ENCODE measurements around the gene SMIM9. TPM values are rescaled to one million over a fixed set of nuclear protein-coding genes. Genes with fewer than 3 reads are reported as not detected.
A peak's percentile ranks its signal among the peaks of the same experiment; 100 is the strongest.

The SMIM9 gene
- total RNA-seq, 1 donor from 2014 or later = not detected

- H3K9me3 ChIP-seq = no peaks in the 10 kb centered on the region
- no peaks in the 10 kb centered on the region for H3K36me3 ChIP-seq
- no peak for TF ChIP-seq CTCF (IDR thresholded peaks at IDR 0.05)
- DNase-seq (no peak), ATAC-seq (no peak)
- H3K27ac ChIP-seq = no peak overlapping the region
- H3K27me3 ChIP-seq = no peaks in the 10 kb centered on the region
- no peaks in the 10 kb centered on the region for H3K4me1 ChIP-seq
- H3K4me3 ChIP-seq = no peak overlapping the region
- intact Hi-C loops (cut with DNase I) = no loop called here
Observed at GRCh38 chrX:154809939-154810665, 24.4 kb downstream of the SMIM9 start.

GRCh38 chrX:154806837-154807501, 27.5 kb downstream of the SMIM9 start:
- Histone ChIP-seq H3K4me1 (peaks cover 4% of the 10 kb centered on the region), H3K27me3 (no peaks in the 10 kb centered on the region), H3K27ac (no peak overlapping the region), H3K9me3 (no peaks in the 10 kb centered on the region), H3K4me3 (no peak overlapping the region), H3K36me3 (no peaks in the 10 kb centered on the region)
- intact Hi-C loops (cut with DNase I) = no loop called here
- no peak for DNase-seq
- ATAC-seq = no peak
- no peak for TF ChIP-seq CTCF (IDR thresholded peaks at IDR 0.05)

GRCh38 chrX:154805696-154806091, 28.8 kb downstream of the SMIM9 start:
- Histone ChIP-seq H3K4me1 (peaks cover 4% of the 10 kb centered on the region), H3K9me3 (no peaks in the 10 kb centered on the region), H3K27ac (no peak overlapping the region), H3K36me3 (no peaks in the 10 kb centered on the region), H3K4me3 (peak overlapping the region; percentile 65), H3K27me3 (no peaks in the 10 kb centered on the region)
- no peak for ATAC-seq
- no peak for TF ChIP-seq CTCF (IDR thresholded peaks at IDR 0.05)
- no peak for DNase-seq
- intact Hi-C loops (cut with DNase I) = no loop called here

- intact Hi-C loops (cut with DNase I) = no loop called here
- TF ChIP-seq CTCF (IDR thresholded peaks at IDR 0.05) = no peak
- H3K36me3 ChIP-seq = no peaks in the 10 kb centered on the region
Observed at GRCh38 chrX:154804957-154805695, 29.3 kb downstream of the SMIM9 start, which contains the start of gene MPP1. TSS of gene MPP1 (minus strand) at chrX:154805485. CDS start at chrX:154805373, 112 bp downstream.

GRCh38 chrX:154804261-154804956, 30.1 kb downstream of the SMIM9 start:
- Histone ChIP-seq H3K4me3 (peak overlapping the region; percentile 65), H3K36me3 (no peaks in the 10 kb centered on the region), H3K4me1 (peaks cover 13% of the 10 kb centered on the region), H3K9me3 (no peaks in the 10 kb centered on the region), H3K27me3 (no peaks in the 10 kb centered on the region), H3K27ac (peak overlapping the region; percentile 75)
- no peak for TF ChIP-seq CTCF (IDR thresholded peaks at IDR 0.05)
- DNase-seq (no peak), ATAC-seq (no peak)
- intact Hi-C loops (cut with DNase I) = no loop called here

More at GRCh38 chrX:154804957-154805695, 29.3 kb downstream of the SMIM9 start, which contains the start of gene MPP1:
- peak; percentile 100 for ATAC-seq
- peak within 1 kb of the TSS; percentile 65 for H3K4me3 ChIP-seq
- peak; percentile 88 for DNase-seq
- no peaks in the 10 kb centered on the region for H3K9me3 ChIP-seq
- H3K4me1 ChIP-seq = peaks cover 8% of the 10 kb centered on the region
- H3K27me3 ChIP-seq = no peaks in the 10 kb centered on the region
- peak within 1 kb of the TSS; percentile 75 for H3K27ac ChIP-seq

All from upper lobe of right lung (tissue), 1 donor.